ENCODE measurements around the gene ROBO1. TPM values are rescaled to one million over a fixed set of nuclear protein-coding genes. Genes with fewer than 3 reads are reported as not detected.

Gene ROBO1
- total and polyA plus RNA-seq, 2 of the 13 experiments (the other 11 are each of a cell fraction or from before 2014, with no cell fraction given): 52.2 to 71.0 TPM

DNA sequence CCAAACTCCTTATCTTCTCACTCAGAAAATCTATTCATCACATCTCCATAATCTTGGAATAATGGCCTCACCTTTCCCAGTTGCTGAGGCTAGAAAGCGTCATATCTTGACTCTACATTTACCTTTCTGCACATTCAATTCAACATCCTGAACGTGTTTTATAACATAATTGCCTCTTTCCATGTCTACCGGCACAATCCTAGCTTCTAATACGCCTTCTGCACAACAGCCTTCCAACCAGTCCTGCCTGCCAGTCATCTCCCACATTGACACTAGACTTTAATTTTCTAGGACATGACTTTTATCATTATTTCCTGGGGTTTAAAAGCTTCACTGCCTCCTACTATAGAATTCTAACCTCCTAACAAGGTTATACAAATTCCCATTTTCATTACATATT, 906.6 kb downstream of the ROBO1 start:
- TF ChIP-seq ZNF326 (CRISPR knock-in tag; IDR thresholded peaks at IDR 0.05; ENCODE audit: borderline replicate concordance): no peak
- TF ChIP-seq, protein P1, sequence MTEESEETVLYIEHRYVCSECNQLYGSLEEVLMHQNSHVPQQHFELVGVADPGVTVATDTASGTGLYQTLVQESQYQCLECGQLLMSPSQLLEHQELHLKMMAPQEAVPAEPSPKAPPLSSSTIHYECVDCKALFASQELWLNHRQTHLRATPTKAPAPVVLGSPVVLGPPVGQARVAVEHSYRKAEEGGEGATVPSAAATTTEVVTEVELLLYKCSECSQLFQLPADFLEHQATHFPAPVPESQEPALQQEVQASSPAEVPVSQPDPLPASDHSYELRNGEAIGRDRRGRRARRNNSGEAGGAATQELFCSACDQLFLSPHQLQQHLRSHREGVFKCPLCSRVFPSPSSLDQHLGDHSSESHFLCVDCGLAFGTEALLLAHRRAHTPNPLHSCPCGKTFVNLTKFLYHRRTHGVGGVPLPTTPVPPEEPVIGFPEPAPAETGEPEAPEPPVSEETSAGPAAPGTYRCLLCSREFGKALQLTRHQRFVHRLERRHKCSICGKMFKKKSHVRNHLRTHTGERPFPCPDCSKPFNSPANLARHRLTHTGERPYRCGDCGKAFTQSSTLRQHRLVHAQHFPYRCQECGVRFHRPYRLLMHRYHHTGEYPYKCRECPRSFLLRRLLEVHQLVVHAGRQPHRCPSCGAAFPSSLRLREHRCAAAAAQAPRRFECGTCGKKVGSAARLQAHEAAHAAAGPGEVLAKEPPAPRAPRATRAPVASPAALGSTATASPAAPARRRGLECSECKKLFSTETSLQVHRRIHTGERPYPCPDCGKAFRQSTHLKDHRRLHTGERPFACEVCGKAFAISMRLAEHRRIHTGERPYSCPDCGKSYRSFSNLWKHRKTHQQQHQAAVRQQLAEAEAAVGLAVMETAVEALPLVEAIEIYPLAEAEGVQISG (CRISPR knock-in tag; IDR thresholded peaks at IDR 0.05): no peak
- no peak for TF ChIP-seq HNRNPH1 (optimal IDR thresholded peaks at IDR 0.05; ENCODE audit: low read depth, low read length)
- no peak for TF ChIP-seq ZNF33A (CRISPR knock-in tag; IDR thresholded peaks at IDR 0.05; ENCODE audit: borderline replicate concordance)
- no peak for TF ChIP-seq ZNF230 (CRISPR knock-in tag; IDR thresholded peaks at IDR 0.05)
- TF ChIP-seq KDM4B (CRISPR knock-in tag; IDR thresholded peaks at IDR 0.05): no peak
- TF ChIP-seq ZMAT3 (CRISPR knock-in tag; conservative IDR thresholded peaks at IDR 0.05): no peak
- TF ChIP-seq PHF21A (CRISPR knock-in tag; IDR thresholded peaks at IDR 0.05): no peak
- TF ChIP-seq, protein P2, sequence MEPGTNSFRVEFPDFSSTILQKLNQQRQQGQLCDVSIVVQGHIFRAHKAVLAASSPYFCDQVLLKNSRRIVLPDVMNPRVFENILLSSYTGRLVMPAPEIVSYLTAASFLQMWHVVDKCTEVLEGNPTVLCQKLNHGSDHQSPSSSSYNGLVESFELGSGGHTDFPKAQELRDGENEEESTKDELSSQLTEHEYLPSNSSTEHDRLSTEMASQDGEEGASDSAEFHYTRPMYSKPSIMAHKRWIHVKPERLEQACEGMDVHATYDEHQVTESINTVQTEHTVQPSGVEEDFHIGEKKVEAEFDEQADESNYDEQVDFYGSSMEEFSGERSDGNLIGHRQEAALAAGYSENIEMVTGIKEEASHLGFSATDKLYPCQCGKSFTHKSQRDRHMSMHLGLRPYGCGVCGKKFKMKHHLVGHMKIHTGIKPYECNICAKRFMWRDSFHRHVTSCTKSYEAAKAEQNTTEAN (CRISPR knock-in tag; conservative IDR thresholded peaks at IDR 0.05): no peak
- TF ChIP-seq HNF4G (IDR thresholded peaks at IDR 0.05; ENCODE audit: borderline replicate concordance, low read depth, low read length): no peak
- no peak for TF ChIP-seq HNF4G (CRISPR knock-in tag; IDR thresholded peaks at IDR 0.05; ENCODE audit: borderline replicate concordance, low read depth)
- no peak for TF ChIP-seq HNRNPL (IDR thresholded peaks at IDR 0.05; ENCODE audit: low read depth, low read length)
- TF ChIP-seq SNAPC2 (CRISPR knock-in tag; IDR thresholded peaks at IDR 0.05): no peak
- no peak for TF ChIP-seq ZNF251 (CRISPR knock-in tag; IDR thresholded peaks at IDR 0.05)
- Histone ChIP-seq H3K9me3 (ENCODE audit: low read length) (no peaks in the 10 kb centered on the region), H3K36me3 (replicated peaks in 1 of 2; ENCODE audit: control insufficient read depth in 1 of 2, insufficient read depth in 2 of 2, low read length in 2 of 2) (no peaks in the 10 kb centered on the region; a peak in 1 of 5 replicates), H3K9ac (ENCODE audit: insufficient read depth, low read depth, low read length) (no peak overlapping the region), H3K4me1 (ENCODE audit: insufficient read depth, low read length) (peaks cover 41% of the 10 kb centered on the region), H3K27ac (ENCODE audit: extremely low read length, insufficient read depth, low read length) (no peak overlapping the region), H3K27me3 (ENCODE audit: control insufficient read depth in 1 of 2, insufficient read depth in 2 of 2, low read length in 2 of 2) (no peaks in the 10 kb centered on the region), H3K4me2 (ENCODE audit: low read depth, low read length) (no peak overlapping the region), H3K79me2 (ENCODE audit: insufficient read depth, low read length) (peaks cover 53% of the 10 kb centered on the region), H4K20me1 (ENCODE audit: insufficient read depth, low read length) (no peaks in the 10 kb centered on the region), H2AFZ (ENCODE audit: low read length) (no peak overlapping the region), H3K4me3 (replicated peaks in 1 of 3; ENCODE audit: insufficient read depth in 1 of 3, low read depth in 2 of 3, low read length in 3 of 3) (no peak overlapping the region)
- CTCF ChIA-PET (ENCODE audit: low intra/inter-chr PET ratio, low total read pairs): no interaction called here
- BruUV-seq (replicated peaks): no TSS peak
- POLR2A ChIA-PET: no interaction called here
- WGBS (ENCODE audit: low lambda C conversion rate): 98% methylated on average over 4 of the region's 4 CpGs
- in situ Hi-C loops (cut with HindIII; ENCODE audit: extremely low pct_ligation_motif_present, low pct_unique_long_range_greater_than_20kb): no loop called here
- intact Hi-C loops (cut with micrococcal nuclease; ENCODE audit: unreplicated experiment): no loop called here
- no peak for ATAC-seq
- no peak for DNase-seq (ENCODE audit: low spot score)
- FAIRE-seq: no peak
